GM19099 (cell line): ENCODE results near the gene CHCHD4.

ENCODE experiments used
- POLR2A ChIP-seq: IDR thresholded peaks from 3 replicates; pipeline ENCODE4 v1.6.1; 2011; ENCODE audit warnings: low read depth; ENCODE audit not compliant: insufficient read length; ENCODE audit errors: extremely low read depth

The CHCHD4 gene

DNA sequence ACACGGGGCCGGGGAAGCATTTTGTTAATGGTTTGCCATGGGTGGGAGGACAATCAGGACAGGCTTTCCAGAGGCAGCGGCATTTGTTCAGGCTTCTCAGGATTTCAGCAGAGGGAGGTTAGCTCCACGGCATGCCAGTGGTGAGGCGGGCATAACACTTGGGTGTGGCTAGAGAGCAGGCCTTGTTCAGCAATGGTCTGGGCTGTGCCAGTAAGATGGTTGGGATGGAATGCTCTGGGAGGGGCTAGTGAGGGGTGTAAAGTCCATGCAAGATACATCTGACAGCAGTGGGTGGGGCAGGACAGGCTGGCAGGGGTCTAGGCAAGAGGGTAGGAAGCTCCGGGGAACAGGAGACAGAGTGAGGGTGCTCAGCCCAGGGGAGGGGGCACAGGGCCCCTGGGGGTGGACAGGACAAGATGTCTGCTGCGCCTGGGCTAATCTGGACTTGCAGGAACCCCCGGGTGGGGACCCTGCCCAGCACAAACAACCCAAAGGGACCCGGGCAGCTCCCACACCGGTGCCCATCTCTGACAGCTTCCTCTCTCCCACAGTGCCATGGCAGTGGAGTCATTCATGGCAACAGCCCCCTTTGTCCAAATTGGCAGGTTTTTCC is 8.6 kb upstream of the CHCHD4 start:
- no peak for TF ChIP-seq POLR2A

DNA sequence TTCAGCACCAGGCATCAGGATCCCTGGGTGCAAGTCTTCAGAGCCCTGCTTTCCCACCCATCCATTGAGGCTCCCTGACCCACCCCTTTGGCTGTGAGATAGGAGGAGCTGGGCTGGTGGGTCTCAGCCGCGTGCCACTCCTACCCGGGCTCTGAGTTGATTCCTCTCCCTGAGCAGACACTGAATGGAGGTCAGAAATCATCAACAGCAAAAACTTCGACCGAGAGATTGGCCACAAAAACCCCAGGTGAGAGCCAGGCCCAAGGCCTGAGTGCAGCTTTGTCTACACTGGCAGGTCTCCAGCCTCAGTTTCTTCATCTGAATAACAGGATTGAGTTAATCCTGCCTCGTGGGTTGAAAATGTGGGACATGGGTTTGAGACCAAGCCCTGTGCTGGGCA is 8.0 kb upstream of the CHCHD4 start:
- TF ChIP-seq POLR2A = no peak

DNA sequence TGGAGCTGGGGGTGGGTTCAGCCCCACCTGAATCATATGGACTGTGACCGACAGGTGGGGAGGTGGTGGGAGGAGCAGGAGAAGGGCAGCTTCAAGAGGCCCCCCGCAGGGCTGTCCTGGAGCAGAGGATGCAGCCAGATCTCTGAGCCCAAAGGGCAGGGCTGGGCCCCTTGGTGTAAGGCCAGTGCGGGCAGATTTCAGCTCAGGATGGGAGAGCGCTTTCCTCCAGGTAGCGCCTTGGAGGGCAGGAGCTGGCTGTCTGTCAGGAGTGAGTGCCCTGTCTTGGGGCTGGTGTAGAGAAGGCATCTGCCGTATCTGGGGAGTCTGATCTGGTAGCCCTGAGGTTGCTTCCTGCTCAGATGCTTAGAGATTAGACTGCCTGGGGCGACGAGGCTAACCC is 7.5 kb upstream of the CHCHD4 start:
- no peak for TF ChIP-seq POLR2A

DNA sequence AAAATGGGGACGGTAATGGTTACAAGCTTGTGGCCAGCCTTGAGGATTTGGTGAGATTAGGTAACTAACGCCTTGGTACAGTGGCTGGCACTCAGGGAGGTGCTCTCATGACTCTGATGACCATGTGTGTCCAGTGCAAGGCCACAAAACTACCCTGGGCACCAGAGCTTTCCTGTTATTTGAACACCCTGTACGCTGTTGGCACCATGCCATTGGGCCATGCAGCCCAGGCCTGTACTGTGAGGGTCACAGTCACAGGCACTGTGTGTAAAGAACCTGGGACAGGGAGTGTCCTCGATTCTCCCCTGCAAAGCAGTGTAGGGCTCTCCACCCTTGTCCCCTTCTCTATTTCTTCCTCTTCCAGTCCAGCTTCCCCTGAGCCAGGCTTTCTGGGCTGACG is 6.5 kb upstream of the CHCHD4 start:
- no peak for TF ChIP-seq POLR2A

DNA sequence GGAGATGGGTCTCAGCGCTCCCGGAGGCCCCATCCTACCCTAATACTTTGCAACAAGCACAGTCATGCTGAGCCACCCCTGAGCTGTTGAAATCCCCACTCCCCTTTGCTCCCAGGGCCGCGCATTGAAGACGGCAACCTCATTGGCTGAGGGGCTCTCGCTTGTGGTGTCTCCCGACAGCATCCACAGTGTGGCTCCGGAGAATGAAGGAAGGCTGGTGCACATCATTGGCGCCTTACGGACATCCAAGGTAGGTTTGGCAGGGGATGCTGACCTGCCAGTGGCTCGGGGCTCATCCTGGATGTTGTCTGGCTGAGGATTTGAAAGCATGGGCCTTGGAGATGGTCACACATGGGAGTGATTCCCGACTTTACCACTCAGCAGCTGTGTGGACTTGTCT is 6.0 kb upstream of the CHCHD4 start:
- no peak for TF ChIP-seq POLR2A

DNA sequence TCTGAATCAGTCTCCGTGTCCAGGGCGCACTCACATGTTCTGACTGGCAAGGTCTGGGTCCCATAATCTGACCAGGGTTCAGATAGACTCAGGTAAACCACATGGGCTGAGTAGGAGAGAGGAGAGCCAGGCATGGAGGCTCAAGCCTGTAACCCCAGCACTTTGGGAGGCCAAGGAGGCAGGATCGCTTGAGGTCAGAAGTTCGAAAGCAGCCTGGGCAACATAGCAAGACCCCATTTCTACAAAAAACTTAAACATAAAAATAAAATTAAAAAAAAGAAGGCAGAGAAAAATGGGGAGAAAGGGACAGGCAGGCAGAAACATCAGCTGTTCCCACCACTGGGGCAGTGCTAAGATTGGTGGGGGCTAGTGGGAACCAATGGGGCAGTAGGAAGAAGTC is 5.6 kb upstream of the CHCHD4 start:
- TF ChIP-seq POLR2A = no peak

- no peak for TF ChIP-seq POLR2A
Observed at GRCh38 chr3:14129296-14129695, 4.6 kb upstream of the CHCHD4 start.

DNA sequence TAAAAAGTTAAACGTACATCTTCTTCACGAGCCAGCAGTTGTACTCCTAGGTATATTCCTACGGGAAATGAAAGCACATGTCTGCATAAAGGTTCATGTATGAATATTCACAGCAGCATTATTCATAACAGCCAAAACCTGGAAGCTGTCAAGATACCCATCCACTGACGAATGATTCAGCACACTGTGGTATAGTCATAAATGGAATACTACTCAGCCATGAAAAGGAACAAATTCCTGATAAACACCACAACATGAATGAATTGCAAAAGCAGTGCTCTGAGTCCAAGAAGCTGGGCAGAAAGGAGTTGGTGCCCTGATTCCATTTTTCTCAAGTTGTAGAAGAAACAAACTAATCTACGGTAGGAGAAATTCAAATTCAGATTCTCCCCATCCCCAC is 4.1 kb upstream of the CHCHD4 start:
- no peak for TF ChIP-seq POLR2A

DNA sequence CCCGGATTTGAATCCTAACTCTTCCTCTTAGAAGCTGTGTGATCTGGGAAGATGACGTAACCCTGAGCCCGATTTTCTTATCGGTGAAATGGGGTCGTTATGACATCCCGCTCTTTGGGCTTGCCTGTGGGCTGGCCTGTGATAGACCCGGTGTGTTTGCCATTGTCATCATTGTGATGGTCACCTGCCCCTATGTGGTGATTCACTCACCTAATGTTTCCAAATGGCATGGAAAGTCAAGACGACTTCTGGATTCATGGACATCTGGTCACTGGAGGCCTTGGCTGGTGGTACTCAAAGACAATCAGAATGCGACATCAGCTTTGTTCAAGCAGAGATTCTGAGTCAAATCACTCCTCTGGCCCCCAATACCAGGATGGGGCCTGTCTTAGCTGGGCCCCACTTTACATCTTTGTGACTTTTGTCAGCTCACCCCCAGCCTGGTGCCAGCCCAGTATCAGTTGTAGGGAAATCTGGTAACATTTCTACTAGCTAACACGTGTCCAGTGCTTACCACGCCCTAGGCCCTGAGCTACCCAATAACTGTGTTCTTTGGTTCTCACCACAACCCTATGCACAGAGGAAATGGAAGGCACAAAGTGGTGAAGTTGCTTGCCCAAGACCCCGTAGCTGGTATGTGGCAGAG is 3.0 kb upstream of the CHCHD4 start:
- TF ChIP-seq POLR2A = no peak

- TF ChIP-seq POLR2A = no peak
Observed at GRCh38 chr3:14126887-14127505, 2.3 kb upstream of the CHCHD4 start.

DNA sequence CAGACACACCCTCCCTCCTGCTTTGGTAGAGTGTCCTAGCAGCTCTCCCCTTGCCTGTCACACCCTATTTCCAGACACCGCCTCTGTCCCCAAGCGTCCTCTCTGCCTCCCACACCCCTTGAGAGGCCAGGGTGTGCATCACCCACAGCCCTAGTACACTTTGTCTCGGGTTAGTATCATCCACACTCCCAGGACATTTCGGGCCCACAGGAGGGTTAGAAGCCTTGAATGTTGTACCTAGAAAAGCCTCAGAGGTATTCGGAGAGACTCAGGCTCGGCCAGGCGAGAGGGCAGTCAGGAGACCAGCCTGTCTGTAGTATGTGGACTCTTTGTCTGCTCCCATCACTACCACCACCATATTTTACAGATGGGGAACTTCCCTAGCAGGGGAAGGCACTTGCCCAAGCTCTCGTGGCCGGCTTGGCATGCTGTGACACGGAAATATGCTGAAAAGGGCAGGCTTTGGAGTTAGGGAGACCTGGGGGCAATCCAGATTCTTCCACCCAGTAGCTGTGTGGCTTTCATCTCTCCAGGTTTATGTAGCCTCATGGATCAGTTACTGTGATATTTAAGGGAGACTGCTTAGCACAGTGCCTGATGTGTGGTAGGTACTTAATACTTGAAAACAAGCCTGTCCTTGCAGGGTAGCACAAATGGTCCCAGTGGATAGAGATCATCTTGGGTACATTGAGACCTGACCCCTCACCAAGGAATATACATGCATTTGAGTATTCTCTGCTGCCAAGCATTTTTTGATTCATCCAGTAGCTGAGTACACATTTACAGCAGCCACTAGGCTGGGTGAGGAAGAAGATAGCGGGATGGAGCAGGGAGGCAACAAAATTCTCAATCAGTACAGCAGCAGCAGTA is 1.6 kb upstream of the CHCHD4 start:
- no peak for TF ChIP-seq POLR2A

DNA sequence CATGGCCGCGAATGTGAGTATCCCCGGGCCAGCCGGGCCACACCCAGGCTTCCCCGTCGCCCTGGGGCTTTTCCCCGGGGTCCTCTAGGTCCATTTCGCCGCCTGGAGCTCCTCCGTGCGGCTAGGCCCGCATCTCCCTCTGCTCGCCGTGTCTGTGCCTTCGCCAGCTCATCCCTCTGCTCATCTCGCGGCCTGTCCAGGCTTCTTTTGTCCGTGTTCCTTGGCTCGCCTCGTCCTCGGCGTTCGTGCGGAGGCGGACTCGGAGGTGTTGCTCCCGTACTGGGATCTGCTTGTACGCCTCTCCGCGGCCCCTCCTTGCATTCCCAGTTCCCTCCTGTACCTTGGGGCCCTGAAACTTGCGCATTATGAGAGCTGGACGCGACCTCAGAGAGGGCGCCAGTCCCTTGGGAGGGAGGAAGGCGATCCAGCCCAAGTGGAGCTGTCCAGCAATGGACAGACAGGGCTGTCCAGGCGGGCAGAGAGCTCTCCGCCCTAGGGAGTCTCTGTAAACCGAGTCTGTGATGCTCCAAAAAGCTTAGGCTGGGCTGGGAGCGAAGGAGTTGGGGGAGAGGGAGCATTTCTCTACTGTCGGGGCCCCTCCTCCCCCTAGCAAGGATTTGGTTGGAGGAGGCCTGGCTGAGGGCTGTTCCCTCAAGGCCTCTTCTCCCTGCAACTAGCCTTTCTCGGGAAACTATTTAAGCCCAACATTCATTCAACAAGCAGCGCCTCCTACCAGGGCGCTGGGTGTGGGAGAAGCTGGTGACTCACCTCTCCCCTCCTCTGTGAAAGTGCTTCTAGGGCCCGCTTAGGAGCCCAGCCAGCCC is 735 bp upstream of the CHCHD4 start:
- TF ChIP-seq POLR2A = no peak

DNA sequence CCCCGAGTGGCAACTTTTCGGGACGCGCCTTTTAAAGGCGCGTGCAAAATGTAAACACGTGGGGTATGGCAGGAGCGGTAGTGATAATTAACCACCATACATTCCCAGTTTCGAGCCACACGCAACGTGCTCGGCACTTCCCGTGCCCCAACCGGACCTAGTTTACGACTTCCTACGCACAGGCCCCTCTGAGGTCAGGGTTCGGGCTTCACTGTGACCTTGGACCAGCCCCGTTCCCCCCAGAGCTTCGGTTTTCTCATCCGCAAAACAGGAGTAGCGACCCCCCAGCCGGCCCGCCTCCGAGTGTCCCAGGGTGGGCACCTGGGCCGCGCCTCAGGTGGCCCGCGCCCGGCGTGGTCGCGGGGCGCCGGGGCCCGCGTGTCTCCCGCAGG is 451 bp downstream of the CHCHD4 start:
- no peak for TF ChIP-seq POLR2A

GRCh38 chr3:14123308-14124222 is 1.1 kb downstream of the CHCHD4 start:
- no peak for TF ChIP-seq POLR2A
